Heart right ventricle (tissue), 16 donors: ENCODE results near the gene ATXN1. TPM values are rescaled to one million over a fixed set of nuclear protein-coding genes. Genes with fewer than 3 reads are reported as not detected.

ENCODE experiments used
- ATAC-seq, 8 donors: fragments of 200-7000 bp; cut with Tn5 transposase; one replicate each; pipeline ENCODE4 v1.9.1; 2020; ENCODE audit warnings: mild to moderate bottlenecking in 8 of 8, moderate library complexity in 8 of 8, moderate number of reproducible peaks in 1 of 8
- DNase-seq, 2 donors: peaks; one replicate each; pipeline ENCODE4 v3.0.0-alpha.2; 2020
- H3K27ac ChIP-seq, 10 donors: fragments of 200-600 bp; sonication (generic) in 2 of 10; one replicate each; pipeline versions ENCODE4 v1.5.0 to v1.8.0; 2020 to 2022; ENCODE audit warnings: mild to moderate bottlenecking in 3 of 10
- H3K27me3 ChIP-seq, 7 donors: fragments of 200-600 bp; one replicate each; pipeline ENCODE4 v1.8.0; 2021 to 2022; ENCODE audit warnings: mild to moderate bottlenecking in 2 of 7
- H3K36me3 ChIP-seq, 9 donors: fragments of 200-600 bp; sonication (generic) in 1 of 9; one replicate each; pipeline versions ENCODE4 v1.5.0 to v1.8.0; 2020 to 2022; ENCODE audit warnings: mild to moderate bottlenecking in 2 of 9
- H3K4me1 ChIP-seq, 9 donors: fragments of 200-600 bp; sonication (generic) in 1 of 9; one replicate each; pipeline versions ENCODE4 v1.5.0 to v1.8.0; 2020 to 2022; ENCODE audit warnings: mild to moderate bottlenecking in 4 of 9
- H3K4me3 ChIP-seq, 10 donors: fragments of 200-600 bp; sonication (generic) in 2 of 10; one replicate each; pipeline versions ENCODE4 v1.5.0 to v1.8.0; 2020 to 2022; ENCODE audit warnings: mild to moderate bottlenecking in 7 of 10, moderate library complexity in 2 of 10
- H3K9me3 ChIP-seq, 11 donors: fragments of 200-600 bp in 10 of 11; sonication (generic) in 2 of 11; one replicate each; pipeline versions ENCODE4 v1.5.0 to v1.8.0; 2013 to 2022; ENCODE audit warnings: mild to moderate bottlenecking in 2 of 11, control low read depth in 1 of 11, moderate library complexity in 1 of 11
- CTCF ChIP-seq, 9 donors: fragments of 200-600 bp; sonication (generic) in 2 of 9; IDR thresholded peaks; one replicate each; pipeline versions ENCODE4 v1.5.0 to v1.8.0; 2021 to 2022; ENCODE audit warnings: antibody characterized with exemption in 9 of 9, mild to moderate bottlenecking in 5 of 9, moderate library complexity in 1 of 9
- WGBS, 2 donors: extraction: QIAGEN DNeasy Blood & Tissue Kit; methylation state at CpG; one replicate each; pipeline ENCODE4 v1.1.7; 2013; ENCODE audit warnings: inconsistent platforms in 1 of 2; 5-methylcytosine and 5-hydroxymethylcytosine counted together
- intact Hi-C, 10 donors: fragments of 100-400 bp; cut with DNase I; formaldehyde crosslinking; loops; one replicate each; pipeline versions ENCODE4 v1.11.1 to v1.14.2; 2022
- polyA plus RNA-seq, 2 donors: library from polyadenylated mRNA; stranded (reverse); fragments of 200-250 nt; gene quantifications; one replicate each; pipeline ENCODE4 v1.2.3, GENCODE V29; 2013
- total RNA-seq, 10 donors: library from RNA; stranded (reverse); fragmentation: NEBNext Ultra II Directional in 3 of 10; extraction: Animal tissue kit (Norgen Biotek cat#: 25700) in 3 of 10; gene quantifications; one replicate each; pipeline versions ENCODE4 v1.2.1 to v1.2.4, GENCODE V29; 2021 to 2023
- donor health status: Arrhythmogenic right ventricular cardiomyopathy.
- donor health status: ischemic (EF 13 %, LVEDD 7.1; RV severe dilation, severe dysfunction).
- donor health status: healthy with polysubstance abuse.
- donor health status: DM: no; HTN: yes; CAD: no.
- donor health status: DM: no; HTN: no; CAD: no.
- donor health status: ischemic (EF 25% LVEDD 6.9; RV normal size, moderate dysfunction).
- donor health status: ischemic (EF 25% LVEDD 5.7; RV mildly dilated, moderate dysfunction).
- donor health status: healthy.
- donor health status: DM: yes; HTN: yes; CAD: no.
- donor health status: Ischemic cardiomyopathy.
- donor health status: ischemic (EF 35%, LVEDD 5.7; RV mildly dilated, moderate dysfunction).
- donor health status: nonischemic (EF 11% LVEDD 7.7; RV severe dilation, severe dysfunction).
- donor health status: DM: yes; HTN: yes; CAD: no.
- donor health status: PGD.
- donor health status: ischemic (EF 29% LVEDD 5.4; RV normal size, mild dysfunction).
- donor health status: nonischemic (EF 23%, LVEDD 6.1; RV moderate dilation, normal function).

ATXN1 gene
- total and polyA plus RNA-seq, 12 donors: 4.1 to 46.5 (median 40.3) TPM

- intact Hi-C loops: loop anchor here in 2 of 10 donors (5.0 to 10.0 kb wide), 2 partner anchors 91 to 93 kb away; partner anchors contain the start of gene GMPR (in 2 of the 2)
- Histone ChIP-seq H3K36me3 (peaks cover 0 to 36% (median 14%) of the 10 kb centered on the region in 9 donors), H3K27me3 (no peaks in the 10 kb centered on the region), H3K4me1 (peaks cover 3 to 37% (median 21%) of the 10 kb centered on the region in 9 donors), H3K9me3 (no peaks in the 10 kb centered on the region), H3K4me3 (no peak overlapping the region), H3K27ac (no peak overlapping the region)
- 95 to 98% methylated on average over 34 of the region's 34 CpGs for WGBS, 2 donors
- no peak for TF ChIP-seq CTCF (IDR thresholded peaks at IDR 0.05)
- ATAC-seq (peak in 1 of 8 donors; percentile 10), DNase-seq (no peak)
Measured at GRCh38 chr6:16327777-16328325, 433.4 kb downstream of the ATXN1 start.

- Histone ChIP-seq H3K4me3 (no peak overlapping the region), H3K27ac (no peak overlapping the region), H3K27me3 (no peaks in the 10 kb centered on the region), H3K36me3 (peaks cover 0 to 36% (median 14%) of the 10 kb centered on the region in 9 donors), H3K4me1 (peaks cover 3 to 36% (median 21%) of the 10 kb centered on the region in 9 donors), H3K9me3 (no peaks in the 10 kb centered on the region)
- intact Hi-C loops: loop anchor here in 2 of 10 donors (5.0 to 10.0 kb wide), 2 partner anchors 90 to 92 kb away; partner anchors contain the start of gene GMPR (in 2 of the 2)
- ATAC-seq (no peak), DNase-seq (no peak)
- 95 to 97% methylated on average over 38 to 43 of the region's 43 CpGs for WGBS, 2 donors
- TF ChIP-seq CTCF (IDR thresholded peaks at IDR 0.05): no peak
Measured at GRCh38 chr6:16326971-16327776, 434.1 kb downstream of the ATXN1 start.

GRCh38 chr6:16326531-16326930 is 434.7 kb downstream of the ATXN1 start:
- Histone ChIP-seq H3K4me3 (no peak overlapping the region), H3K4me1 (peaks cover 4 to 36% (median 21%) of the 10 kb centered on the region in 9 donors), H3K27ac (no peak overlapping the region), H3K9me3 (no peaks in the 10 kb centered on the region), H3K36me3 (peaks cover 0 to 36% (median 14%) of the 10 kb centered on the region in 9 donors), H3K27me3 (no peaks in the 10 kb centered on the region)
- WGBS, 2 donors: 97 to 98% methylated on average over 22 of the region's 22 CpGs
- ATAC-seq (no peak), DNase-seq (no peak)
- intact Hi-C loops: loop anchor here in 2 of 10 donors (5.0 to 10.0 kb wide), 2 partner anchors 89 to 92 kb away; partner anchors contain the start of gene GMPR (in 2 of the 2)
- TF ChIP-seq CTCF (IDR thresholded peaks at IDR 0.05): no peak

GRCh38 chr6:16324606-16325225 is 436.5 kb downstream of the ATXN1 start:
- intact Hi-C loops: loop anchor here in 4 of 10 donors (5.0 to 10.0 kb wide), 3 partner anchors 82 to 90 kb away; partner anchors contain the start of gene GMPR (in 3 of the 4)
- no peak for DNase-seq
- no peak overlapping the region for H3K27ac ChIP-seq
- 88 to 93% methylated on average over 7 of the region's 7 CpGs for WGBS, 2 donors
- peaks cover 15 to 48% (median 33%) of the 10 kb centered on the region in 9 donors for H3K4me1 ChIP-seq
- peaks cover 0 to 36% (median 14%) of the 10 kb centered on the region in 9 donors for H3K36me3 ChIP-seq
- no peak overlapping the region for H3K4me3 ChIP-seq
- ATAC-seq: no peak
- no peak for TF ChIP-seq CTCF (IDR thresholded peaks at IDR 0.05)
- H3K27me3 ChIP-seq: no peaks in the 10 kb centered on the region
- H3K9me3 ChIP-seq: no peaks in the 10 kb centered on the region
